Rectal smooth muscle tissue (tissue), 1 donor: ENCODE data around the gene GRM1.

Experiments used
- H3K27ac ChIP-seq: one replicate; pipeline ENCODE4 v1.7.0; 2013; ENCODE audit warnings: low read depth, low read length, inconsistent platforms
- H3K27me3 ChIP-seq: one replicate; pipeline ENCODE4 v1.7.0; 2013; ENCODE audit warnings: low read length; ENCODE audit not compliant: control insufficient read depth, insufficient read depth
- H3K36me3 ChIP-seq: one replicate; pipeline ENCODE4 v1.7.0; 2013; ENCODE audit warnings: low read length; ENCODE audit not compliant: control insufficient read depth, insufficient read depth
- H3K4me1 ChIP-seq: one replicate; pipeline ENCODE4 v1.7.0; 2013; ENCODE audit warnings: low read length; ENCODE audit not compliant: control insufficient read depth, insufficient read depth
- H3K4me3 ChIP-seq: one replicate; pipeline ENCODE4 v1.7.0; 2013; ENCODE audit warnings: low read length
- H3K9ac ChIP-seq: one replicate; pipeline ENCODE4 v1.7.0; 2013; ENCODE audit warnings: low read length

GRM1 gene

GRCh38 chr6:146429831-146430230 lies 401.0 kb downstream of the GRM1 start:
- no peak overlapping the region for H3K27ac ChIP-seq
- no peak overlapping the region for H3K9ac ChIP-seq
- H3K4me3 ChIP-seq = no peak overlapping the region
- H3K27me3 ChIP-seq = no peaks in the 10 kb centered on the region
- H3K4me1 ChIP-seq = no peaks in the 10 kb centered on the region
- no peaks in the 10 kb centered on the region for H3K36me3 ChIP-seq

GRCh38 chr6:146433881-146434731 lies 405.2 kb downstream of the GRM1 start:
- no peak overlapping the region for H3K27ac ChIP-seq
- H3K27me3 ChIP-seq = no peaks in the 10 kb centered on the region
- no peaks in the 10 kb centered on the region for H3K36me3 ChIP-seq
- H3K9ac ChIP-seq = no peak overlapping the region
- peak overlapping the region; percentile 49 for H3K4me3 ChIP-seq
- H3K4me1 ChIP-seq = no peaks in the 10 kb centered on the region

DNA sequence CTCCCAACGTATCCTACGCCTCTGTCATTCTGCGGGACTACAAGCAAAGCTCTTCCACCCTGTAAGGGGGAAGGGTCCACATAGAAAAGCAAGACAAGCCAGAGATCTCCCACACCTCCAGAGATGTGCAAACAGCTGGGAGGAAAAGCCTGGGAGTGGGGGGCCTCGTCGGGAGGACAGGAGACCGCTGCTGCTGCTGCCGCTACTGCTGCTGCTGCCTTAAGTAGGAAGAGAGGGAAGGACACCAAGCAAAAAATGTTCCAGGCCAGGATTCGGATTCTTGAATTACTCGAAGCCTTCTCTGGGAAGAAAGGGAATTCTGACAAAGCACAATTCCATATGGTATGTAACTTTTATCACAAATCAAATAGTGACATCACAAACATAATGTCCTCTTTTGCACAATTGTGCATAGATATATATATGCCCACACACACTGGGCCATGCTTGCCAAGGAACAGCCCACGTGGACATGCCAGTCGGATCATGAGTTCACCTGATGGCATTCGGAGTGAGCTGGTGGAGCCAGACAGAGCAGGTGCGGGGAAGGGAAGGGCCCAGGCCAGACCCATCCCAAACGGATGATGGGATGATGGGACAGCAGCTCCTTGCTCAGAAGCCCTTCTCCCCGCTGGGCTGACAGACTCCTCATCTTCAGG lies 406.0 kb downstream of the GRM1 start:
- Histone ChIP-seq H3K27me3 (no peaks in the 10 kb centered on the region), H3K9ac (no peak overlapping the region), H3K36me3 (no peaks in the 10 kb centered on the region), H3K27ac (no peak overlapping the region), H3K4me1 (no peaks in the 10 kb centered on the region), H3K4me3 (peak overlapping the region; percentile 49)

DNA sequence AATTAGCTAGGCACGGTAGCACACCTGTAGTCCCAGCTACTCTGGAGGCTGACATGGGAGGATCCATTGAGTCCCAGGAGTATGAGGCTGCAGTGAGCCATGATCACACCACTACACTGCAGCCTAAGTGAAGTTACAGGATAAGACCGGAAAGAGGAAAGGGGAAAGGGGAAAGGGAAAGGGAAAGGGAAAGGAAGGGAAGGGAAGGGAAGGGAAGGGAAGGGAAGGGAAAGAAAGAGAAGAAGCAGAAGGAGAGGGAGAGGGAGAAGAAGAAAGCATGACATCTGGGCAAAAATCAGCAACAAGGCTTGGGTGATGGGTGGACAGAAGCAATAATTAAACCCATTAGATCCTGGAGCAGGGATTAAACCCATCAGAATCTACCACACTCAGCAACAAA lies 413.0 kb downstream of the GRM1 start:
- H3K27me3 ChIP-seq = no peaks in the 10 kb centered on the region
- H3K4me1 ChIP-seq = no peaks in the 10 kb centered on the region
- H3K27ac ChIP-seq = no peak overlapping the region
- H3K9ac ChIP-seq = no peak overlapping the region
- no peak overlapping the region for H3K4me3 ChIP-seq
- H3K36me3 ChIP-seq = no peaks in the 10 kb centered on the region

DNA sequence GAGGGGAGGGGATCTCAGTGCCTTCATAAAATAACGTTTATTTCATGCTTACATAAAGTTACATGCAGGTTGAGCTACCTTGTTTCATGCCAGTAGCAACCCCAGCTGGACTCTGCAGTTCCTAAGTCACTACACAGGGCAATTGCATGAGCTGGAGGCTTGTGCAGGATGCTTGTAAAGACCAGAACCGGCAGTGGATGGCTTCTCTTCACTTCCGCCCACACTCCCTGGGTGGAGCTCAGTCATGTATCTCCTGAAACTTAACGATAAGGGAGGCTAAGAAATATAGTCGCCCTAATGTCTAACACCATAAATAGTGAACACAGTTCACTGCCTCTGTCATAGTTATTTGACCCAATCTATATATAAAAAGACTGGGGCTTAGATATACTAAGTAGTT lies 415.3 kb downstream of the GRM1 start:
- H3K4me1 ChIP-seq = no peaks in the 10 kb centered on the region
- H3K9ac ChIP-seq = no peak overlapping the region
- no peak overlapping the region for H3K4me3 ChIP-seq
- H3K36me3 ChIP-seq = no peaks in the 10 kb centered on the region
- no peaks in the 10 kb centered on the region for H3K27me3 ChIP-seq
- H3K27ac ChIP-seq = no peak overlapping the region

DNA sequence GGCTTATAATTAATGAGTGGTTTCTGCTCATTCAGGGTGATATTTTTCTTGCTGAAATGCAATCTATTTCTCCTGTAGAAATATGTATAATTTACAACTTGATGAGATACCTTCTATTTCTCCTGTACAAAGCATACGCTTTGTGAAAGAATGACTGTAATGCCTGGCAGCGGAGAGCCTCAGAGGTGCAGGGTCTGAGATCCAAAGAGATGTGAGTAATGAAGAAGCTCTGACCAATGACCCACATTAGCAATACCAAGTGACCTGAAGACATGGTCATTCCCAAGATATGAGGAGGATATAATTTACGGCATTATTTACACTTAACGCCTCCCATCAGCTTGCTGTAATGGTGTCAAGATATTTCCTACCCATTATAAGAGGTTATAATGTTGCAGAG lies 416.4 kb downstream of the GRM1 start:
- H3K4me3 ChIP-seq = no peak overlapping the region
- H3K27me3 ChIP-seq = no peaks in the 10 kb centered on the region
- no peak overlapping the region for H3K9ac ChIP-seq
- H3K36me3 ChIP-seq = no peaks in the 10 kb centered on the region
- H3K4me1 ChIP-seq = no peaks in the 10 kb centered on the region
- H3K27ac ChIP-seq = no peak overlapping the region

DNA sequence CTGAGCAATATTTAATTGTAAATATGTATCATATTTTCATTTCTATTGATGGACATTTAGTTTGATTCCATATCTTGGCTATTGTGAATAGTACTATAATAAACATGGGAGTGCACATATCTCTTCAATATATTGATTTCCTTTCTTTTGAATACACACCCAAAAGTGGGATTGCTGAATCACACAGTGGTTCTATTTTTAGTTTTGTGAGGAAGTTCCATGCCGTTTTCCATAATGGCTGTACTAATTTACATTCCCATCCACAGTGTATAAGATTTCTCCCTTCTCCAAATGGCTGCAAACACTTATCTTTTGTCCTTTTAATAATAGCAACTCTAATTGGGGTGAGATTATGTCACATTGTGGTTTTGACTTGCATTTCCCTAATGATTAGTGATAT lies 428.0 kb downstream of the GRM1 start:
- Histone ChIP-seq H3K4me3 (no peak overlapping the region), H3K4me1 (no peaks in the 10 kb centered on the region), H3K27ac (no peak overlapping the region), H3K36me3 (no peaks in the 10 kb centered on the region), H3K27me3 (no peaks in the 10 kb centered on the region), H3K9ac (no peak overlapping the region)

- no peaks in the 10 kb centered on the region for H3K27me3 ChIP-seq
- H3K4me3 ChIP-seq = no peak overlapping the region
- no peaks in the 10 kb centered on the region for H3K36me3 ChIP-seq
- no peak overlapping the region for H3K9ac ChIP-seq
- no peaks in the 10 kb centered on the region for H3K4me1 ChIP-seq
- no peak overlapping the region for H3K27ac ChIP-seq
Measured at GRCh38 chr6:146460941-146461340, 432.1 kb downstream of the GRM1 start.

- H3K27me3 ChIP-seq = no peaks in the 10 kb centered on the region
- no peak overlapping the region for H3K9ac ChIP-seq
- no peaks in the 10 kb centered on the region for H3K36me3 ChIP-seq
- no peaks in the 10 kb centered on the region for H3K4me1 ChIP-seq
- H3K4me3 ChIP-seq = no peak overlapping the region
- no peak overlapping the region for H3K27ac ChIP-seq
Measured at GRCh38 chr6:146470091-146470770, 441.4 kb downstream of the GRM1 start.

GRCh38 chr6:146472918-146473317 lies 444.1 kb downstream of the GRM1 start:
- no peak overlapping the region for H3K4me3 ChIP-seq
- H3K36me3 ChIP-seq = no peaks in the 10 kb centered on the region
- no peaks in the 10 kb centered on the region for H3K27me3 ChIP-seq
- H3K4me1 ChIP-seq = no peaks in the 10 kb centered on the region
- H3K9ac ChIP-seq = no peak overlapping the region
- no peak overlapping the region for H3K27ac ChIP-seq

GRCh38 chr6:146481527-146481926 lies 452.7 kb downstream of the GRM1 start:
- Histone ChIP-seq H3K36me3 (no peaks in the 10 kb centered on the region), H3K4me1 (no peaks in the 10 kb centered on the region), H3K4me3 (no peak overlapping the region), H3K27ac (no peak overlapping the region), H3K27me3 (no peaks in the 10 kb centered on the region), H3K9ac (no peak overlapping the region)

GRCh38 chr6:146484411-146484810 lies 455.5 kb downstream of the GRM1 start:
- no peak overlapping the region for H3K9ac ChIP-seq
- H3K4me1 ChIP-seq = no peaks in the 10 kb centered on the region
- no peak overlapping the region for H3K4me3 ChIP-seq
- H3K27me3 ChIP-seq = no peaks in the 10 kb centered on the region
- no peak overlapping the region for H3K27ac ChIP-seq
- no peaks in the 10 kb centered on the region for H3K36me3 ChIP-seq
